ENCODE results near the gene ERG. TPM values are rescaled to one million over a fixed set of nuclear protein-coding genes. Genes with fewer than 3 reads are reported as not detected.

ERG gene
- total RNA-seq, 4 donors from 2014 or later: 3.7 to 13.3 (median 10.6) TPM

DNA sequence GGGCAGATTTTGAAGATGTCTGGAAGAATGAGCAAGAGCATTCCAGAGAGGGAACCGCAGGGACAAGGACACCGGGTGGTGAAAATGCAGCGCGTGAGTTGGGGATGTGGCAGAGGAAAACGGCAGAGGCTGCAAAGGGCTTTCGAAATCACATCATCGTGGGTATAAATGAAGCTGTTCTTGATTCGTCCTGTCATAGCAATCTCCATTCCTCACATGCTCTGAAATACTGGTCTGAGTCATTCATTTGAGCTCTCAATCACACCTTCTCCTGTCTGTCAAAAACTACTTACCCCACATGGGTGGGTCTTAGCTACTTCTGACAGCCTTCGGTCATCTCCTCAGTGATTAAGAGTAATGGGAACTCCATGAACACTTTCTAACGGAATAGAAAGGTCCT is 81.5 kb downstream of the ERG start:
- H3K27me3 ChIP-seq: no peaks in the 10 kb centered on the region
- no peak for DNase-seq (ENCODE audit: extremely low spot score)
- no peak overlapping the region for H3K4me3 ChIP-seq
- H3K9me3 ChIP-seq: peaks cover 0 to under 1% (median 0%) of the 10 kb centered on the region in 4 donors
- intact Hi-C loops (cut with DNase I): no loop called here
- no peak for TF ChIP-seq CTCF (IDR thresholded peaks at IDR 0.05)
- no peak for TF ChIP-seq POLR2A (IDR thresholded peaks at IDR 0.05; ENCODE audit: low read depth)
- TF ChIP-seq POLR2AphosphoS5 (IDR thresholded peaks at IDR 0.05): no peak
- no peak for TF ChIP-seq EP300 (IDR thresholded peaks at IDR 0.05)
- 81% methylated on average over 10 of the region's 10 CpGs for WGBS
- H3K4me1 ChIP-seq: no peaks in the 10 kb centered on the region
- H3K27ac ChIP-seq (replicated peaks in 1 of 4): no peak overlapping the region
- H3K36me3 ChIP-seq: peaks cover 0 to 20% (median 2%) of the 10 kb centered on the region in 4 donors

DNA sequence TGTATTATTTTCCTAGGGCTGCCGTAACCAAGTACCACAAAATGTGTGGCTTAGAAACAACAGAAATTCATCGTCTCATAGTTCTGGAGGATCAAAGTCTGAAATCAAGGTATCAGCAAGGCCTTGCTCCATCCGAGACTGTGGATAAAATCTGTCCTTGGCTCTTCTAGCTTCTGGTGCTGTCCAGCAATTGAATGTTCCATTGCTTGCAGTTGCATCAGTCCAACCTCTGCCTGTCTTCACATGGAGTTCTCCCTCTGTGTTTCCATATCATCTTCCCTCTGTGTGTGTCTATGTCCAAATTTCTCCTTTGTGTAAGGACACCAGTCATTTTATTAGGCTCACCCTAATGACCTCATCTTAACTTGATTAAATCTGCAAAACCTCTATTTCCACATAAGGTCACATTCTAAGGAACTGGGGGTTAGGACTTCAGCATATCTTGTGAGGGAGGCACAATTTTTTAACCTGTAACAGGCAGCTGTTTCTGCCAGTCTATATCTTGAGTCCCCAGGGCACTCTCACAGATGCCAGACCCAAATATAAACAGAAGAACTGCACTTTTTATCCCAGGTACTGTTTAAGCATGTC is 84.2 kb downstream of the ERG start:
- intact Hi-C loops (cut with DNase I): no loop called here
- Histone ChIP-seq H3K36me3 (peaks cover 0 to 6% (median 0%) of the 10 kb centered on the region in 4 donors), H3K27ac (replicated peaks in 1 of 4) (no peak overlapping the region), H3K27me3 (no peaks in the 10 kb centered on the region), H3K4me3 (no peak overlapping the region), H3K9me3 (peaks cover 0 to 5% (median 0%) of the 10 kb centered on the region in 4 donors), H3K4me1 (no peaks in the 10 kb centered on the region)
- DNase-seq (ENCODE audit: extremely low spot score): no peak
- 83% methylated on average over 3 of the region's 3 CpGs for WGBS
- TF ChIP-seq POLR2A (IDR thresholded peaks at IDR 0.05; ENCODE audit: low read depth) (no peak), EP300 (IDR thresholded peaks at IDR 0.05) (no peak), POLR2AphosphoS5 (IDR thresholded peaks at IDR 0.05) (no peak), CTCF (IDR thresholded peaks at IDR 0.05) (no peak)

- no peak overlapping the region for H3K27ac ChIP-seq (replicated peaks in 1 of 4)
- no peaks in the 10 kb centered on the region for H3K27me3 ChIP-seq
- no peak overlapping the region for H3K4me3 ChIP-seq
- no peaks in the 10 kb centered on the region for H3K36me3 ChIP-seq
- WGBS: 63% methylated on average over 1 of the region's 1 CpG
- intact Hi-C loops (cut with DNase I): no loop called here
- no peaks in the 10 kb centered on the region for H3K4me1 ChIP-seq
- H3K9me3 ChIP-seq: peaks cover 0 to 5% (median 0%) of the 10 kb centered on the region in 4 donors
- no peak for TF ChIP-seq POLR2AphosphoS5 (IDR thresholded peaks at IDR 0.05)
- TF ChIP-seq EP300 (IDR thresholded peaks at IDR 0.05): no peak
- no peak for TF ChIP-seq POLR2A (IDR thresholded peaks at IDR 0.05; ENCODE audit: low read depth)
- TF ChIP-seq CTCF (IDR thresholded peaks at IDR 0.05): no peak
- DNase-seq (ENCODE audit: extremely low spot score): no peak
Observed at GRCh38 chr21:38410466-38410865, 87.8 kb downstream of the ERG start.

DNA sequence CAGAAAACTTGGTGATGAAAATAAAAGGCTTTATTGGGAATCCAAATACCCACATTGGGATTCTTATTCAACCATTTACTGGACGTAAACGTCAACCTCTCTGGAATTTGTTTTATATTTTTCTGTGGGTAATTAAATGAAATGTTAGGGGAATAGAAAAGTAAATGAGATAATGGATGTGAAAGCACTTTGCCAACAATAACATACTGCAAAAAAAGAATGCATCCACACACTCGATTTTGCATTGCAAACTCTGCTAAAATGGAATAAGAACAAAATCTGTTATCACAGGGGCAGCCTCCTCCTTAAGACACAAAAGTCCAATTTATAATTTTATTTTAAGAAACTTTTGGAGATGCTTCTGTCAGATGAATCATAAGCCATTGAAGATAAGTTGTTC is 88.4 kb downstream of the ERG start:
- DNase-seq (ENCODE audit: extremely low spot score): no peak
- Histone ChIP-seq H3K27me3 (no peaks in the 10 kb centered on the region), H3K27ac (replicated peaks in 1 of 4) (no peak overlapping the region), H3K4me3 (no peak overlapping the region), H3K4me1 (no peaks in the 10 kb centered on the region), H3K9me3 (peaks cover 0 to 5% (median 0%) of the 10 kb centered on the region in 4 donors), H3K36me3 (no peaks in the 10 kb centered on the region)
- TF ChIP-seq EP300 (IDR thresholded peaks at IDR 0.05) (no peak), POLR2AphosphoS5 (IDR thresholded peaks at IDR 0.05) (no peak), CTCF (IDR thresholded peaks at IDR 0.05) (no peak), POLR2A (IDR thresholded peaks at IDR 0.05; ENCODE audit: low read depth) (no peak)
- WGBS: 60% methylated on average over 3 of the region's 3 CpGs
- intact Hi-C loops (cut with DNase I): no loop called here

GRCh38 chr21:38404177-38404576 is 94.1 kb downstream of the ERG start:
- intact Hi-C loops (cut with DNase I): no loop called here

More at GRCh38 chr21:38404177-38404576, 94.1 kb downstream of the ERG start:
- H3K9me3 ChIP-seq: no peaks in the 10 kb centered on the region
- WGBS: 86% methylated on average over 8 of the region's 9 CpGs
- H3K4me1 ChIP-seq: no peaks in the 10 kb centered on the region
- peaks cover 0 to 9% (median 0%) of the 10 kb centered on the region in 4 donors for H3K27me3 ChIP-seq
- TF ChIP-seq CTCF (IDR thresholded peaks at IDR 0.05) (no peak), EP300 (IDR thresholded peaks at IDR 0.05) (no peak), POLR2AphosphoS5 (IDR thresholded peaks at IDR 0.05) (no peak)
- H3K4me3 ChIP-seq: no peak overlapping the region
- DNase-seq (ENCODE audit: extremely low spot score): no peak
- no peak overlapping the region for H3K27ac ChIP-seq (replicated peaks in 1 of 4)
- H3K36me3 ChIP-seq: peaks cover 0 to 14% (median 0%) of the 10 kb centered on the region in 4 donors

All from esophagus muscularis mucosa (tissue), 4 donors.